Stimulated activated CD4-positive, alpha-beta T cell treated with anti-CD3 and anti-CD28 coated beads, Interleukin-1b, Interleukin-23, amount 100 ng/mL, for 1 hour (primary cell): ENCODE results near the gene YPEL5.

ENCODE experiments used
- DNase-seq, 2 donors: peaks; one replicate each; pipeline ENCODE4 v3.0.0-alpha.2; 2020; ENCODE audit warnings: low read depth in 2 of 2

Gene YPEL5

DNA sequence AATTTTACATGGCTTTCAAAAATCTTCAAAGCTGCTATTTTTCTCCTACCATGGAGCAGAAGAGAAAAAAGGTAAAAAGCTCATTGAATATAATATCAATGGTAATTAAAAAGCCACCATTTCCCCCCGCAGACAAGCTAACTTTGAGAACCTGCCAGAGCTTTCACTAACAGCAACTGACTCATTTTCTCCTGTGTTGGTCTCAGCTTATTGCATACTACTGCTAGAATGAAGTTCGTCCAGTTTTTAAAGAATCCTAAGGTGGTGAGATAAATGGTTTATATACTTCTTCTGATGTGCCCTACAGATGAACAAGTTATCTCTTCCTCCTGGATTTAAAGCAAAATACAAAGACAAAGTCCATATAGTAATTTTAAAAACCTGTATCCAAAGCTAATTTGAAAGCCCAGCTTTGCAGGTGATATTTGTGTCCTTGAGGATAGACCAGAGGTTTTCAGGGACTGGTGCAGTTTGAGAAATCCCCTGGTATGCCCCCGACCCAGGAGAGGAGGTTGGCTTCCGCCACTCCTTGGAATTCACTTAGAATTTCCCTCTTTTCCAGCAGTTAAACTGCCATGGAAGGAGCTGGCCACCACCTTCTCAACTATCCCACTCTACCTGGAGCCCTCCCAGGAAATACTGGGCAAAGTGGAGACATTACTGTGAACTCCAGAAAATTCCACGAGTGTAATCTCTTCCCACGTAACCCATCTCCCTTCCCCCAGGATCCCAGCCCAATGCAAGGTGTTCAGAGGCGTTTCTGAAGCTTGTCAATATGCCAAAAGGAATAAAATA, 17.5 kb downstream of the YPEL5 start:
- no peak for DNase-seq

DNA sequence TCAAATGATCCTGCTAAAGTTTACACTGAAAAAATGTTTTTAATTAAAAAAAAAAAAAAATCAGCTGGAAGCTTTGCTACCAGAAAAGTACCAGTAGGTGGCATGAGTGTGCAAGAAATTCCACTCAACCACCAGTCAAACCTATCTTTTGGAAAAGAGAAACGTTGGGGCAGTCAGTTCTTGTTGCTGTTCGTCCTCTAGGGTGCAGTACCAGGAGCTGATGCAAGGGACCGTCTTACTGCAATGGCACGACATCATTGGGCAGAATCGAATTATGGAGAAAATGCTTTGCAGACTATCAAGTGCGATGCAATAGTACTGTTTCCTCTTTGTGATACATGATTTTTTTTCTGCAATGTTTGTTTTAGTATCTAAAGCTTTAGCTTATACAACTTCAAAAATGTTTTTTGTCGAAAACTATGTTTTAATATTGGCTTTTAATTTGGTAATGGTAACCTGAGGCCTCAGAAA, 18.3 kb downstream of the YPEL5 start:
- DNase-seq = peak in 1 of 2 donors; percentile 37

DNA sequence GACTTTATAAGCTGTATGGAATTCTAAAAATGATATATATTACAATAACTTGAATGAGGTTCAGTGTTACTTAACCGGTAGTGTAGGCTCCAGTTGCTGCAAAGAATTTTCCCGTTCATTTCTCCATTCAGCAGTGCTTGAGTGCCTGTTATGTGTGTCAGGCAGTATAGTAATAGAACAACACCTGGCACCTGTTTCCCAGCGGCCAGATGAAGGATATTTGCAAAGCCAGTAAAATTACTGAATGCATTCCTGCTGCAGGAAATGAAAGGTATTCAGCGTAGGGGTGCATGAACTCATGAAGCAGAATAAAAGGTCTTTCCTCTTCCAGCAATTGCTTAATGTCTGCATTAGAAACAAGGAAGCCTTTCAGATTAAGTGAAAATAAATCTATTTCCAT, 18.8 kb downstream of the YPEL5 start:
- DNase-seq = no peak

DNA sequence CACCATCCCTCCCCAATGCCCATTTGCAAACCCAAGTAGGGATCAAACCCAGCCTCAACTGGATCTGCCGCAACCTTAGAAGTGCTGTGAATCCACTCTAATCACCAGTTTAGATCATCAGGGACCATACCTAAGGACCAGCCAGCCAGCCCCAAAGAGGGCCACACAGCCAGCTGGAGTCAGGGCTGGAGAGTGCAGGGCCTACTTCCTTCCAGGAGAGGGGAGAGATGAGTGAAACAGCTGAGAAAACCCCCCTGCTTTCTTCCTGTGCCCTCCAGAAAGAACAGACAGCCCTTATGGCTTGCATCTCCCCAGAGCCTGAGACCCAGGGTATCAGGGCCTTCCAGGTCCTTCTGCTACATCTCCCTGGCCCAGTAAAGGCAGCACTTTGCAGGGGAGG, 25.8 kb downstream of the YPEL5 start:
- no peak for DNase-seq

DNA sequence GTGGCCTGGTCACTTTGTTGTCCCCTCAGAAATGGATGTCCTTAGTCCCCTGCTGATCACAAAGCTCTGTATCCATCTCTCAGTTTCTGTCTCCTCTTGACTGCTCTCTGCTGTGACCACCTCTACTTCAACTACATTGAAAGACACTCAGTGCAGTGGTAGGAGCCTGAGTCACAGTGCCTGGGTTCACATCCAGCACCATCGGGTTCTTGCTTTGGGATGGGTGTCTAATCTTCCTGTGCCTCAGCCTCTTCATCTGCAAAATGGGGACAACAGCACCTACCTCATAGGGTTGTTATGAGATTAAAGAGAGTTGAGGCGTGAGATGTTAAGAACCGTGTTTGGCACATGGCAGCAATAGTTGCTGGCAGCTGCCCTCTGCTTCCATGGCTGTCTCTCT, 30.6 kb downstream of the YPEL5 start:
- DNase-seq = no peak

DNA sequence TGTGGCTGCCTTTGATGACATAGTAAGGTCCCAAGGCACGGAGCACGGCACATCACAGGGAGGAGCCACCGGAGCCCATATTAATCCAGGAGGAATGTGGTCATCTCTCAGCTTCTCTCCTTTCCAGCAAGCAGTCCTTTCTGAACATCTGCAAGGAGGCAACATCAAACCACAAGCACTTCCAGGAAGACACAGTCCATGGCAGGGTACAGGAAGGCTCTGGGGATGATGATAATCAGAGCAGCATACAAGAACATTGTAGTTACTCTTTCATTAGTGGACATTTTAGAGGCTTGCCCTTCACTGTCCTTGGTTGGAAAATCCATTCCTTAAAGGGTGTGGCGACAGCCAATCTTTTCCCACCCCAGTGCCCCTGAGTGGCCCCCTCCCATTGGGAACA, 31.1 kb downstream of the YPEL5 start:
- DNase-seq = no peak

DNA sequence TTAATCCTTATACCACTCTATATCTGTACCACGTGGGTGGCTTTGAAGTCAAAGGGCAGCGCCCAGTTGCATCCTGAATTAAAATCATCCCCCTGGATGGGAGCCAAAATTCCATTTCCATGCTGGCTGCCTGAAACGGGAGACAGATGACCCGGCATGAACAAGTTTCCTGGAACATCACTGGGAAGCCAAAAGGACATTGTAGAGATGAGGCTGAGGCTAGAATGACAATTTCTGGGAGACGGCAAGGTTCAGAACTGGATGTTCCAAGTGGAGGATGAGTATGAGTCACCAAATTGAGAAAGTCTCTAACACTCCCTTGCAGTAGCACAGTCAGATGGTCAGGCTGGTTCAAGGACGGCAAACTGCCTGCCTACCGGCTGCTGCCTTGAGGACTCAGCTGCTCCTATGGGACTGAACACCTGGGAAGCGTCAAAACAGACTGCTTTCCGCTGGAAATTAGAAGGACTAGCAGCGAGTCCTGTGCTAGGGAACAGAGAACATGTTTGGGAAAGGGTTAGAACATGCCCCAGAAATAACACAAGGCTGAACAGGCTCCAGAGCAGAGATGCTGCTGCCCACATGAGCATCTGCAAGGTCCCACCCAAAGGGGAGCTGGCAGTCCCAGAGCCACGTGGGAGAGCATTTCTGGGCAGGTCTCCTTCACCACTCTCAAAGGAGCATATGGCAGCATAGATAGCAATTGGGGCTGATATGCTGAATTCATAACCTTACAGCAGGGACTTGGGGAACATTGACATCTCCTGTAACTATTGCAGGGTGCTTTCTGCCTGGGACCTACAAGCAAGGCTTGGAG, 32.0 kb downstream of the YPEL5 start:
- no peak for DNase-seq

DNA sequence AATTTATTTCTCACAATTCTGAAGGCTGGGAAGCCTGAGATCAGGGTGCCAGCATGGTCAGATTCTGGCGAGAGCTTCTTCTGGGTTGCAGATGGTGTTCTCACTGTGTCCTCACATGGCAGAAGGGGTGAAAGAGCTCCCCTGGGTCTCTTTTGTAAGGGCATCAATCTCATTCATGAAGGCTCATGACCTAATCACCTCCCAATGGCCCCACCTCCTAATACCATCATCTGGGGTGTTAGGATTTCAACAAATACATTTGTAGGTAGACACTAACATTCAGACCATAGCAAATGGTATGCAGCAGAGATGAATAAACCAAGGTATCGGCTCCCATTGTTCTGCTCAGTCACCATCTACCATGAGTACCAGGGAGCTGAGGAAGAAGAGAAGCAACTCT, 32.7 kb downstream of the YPEL5 start:
- DNase-seq = no peak

DNA sequence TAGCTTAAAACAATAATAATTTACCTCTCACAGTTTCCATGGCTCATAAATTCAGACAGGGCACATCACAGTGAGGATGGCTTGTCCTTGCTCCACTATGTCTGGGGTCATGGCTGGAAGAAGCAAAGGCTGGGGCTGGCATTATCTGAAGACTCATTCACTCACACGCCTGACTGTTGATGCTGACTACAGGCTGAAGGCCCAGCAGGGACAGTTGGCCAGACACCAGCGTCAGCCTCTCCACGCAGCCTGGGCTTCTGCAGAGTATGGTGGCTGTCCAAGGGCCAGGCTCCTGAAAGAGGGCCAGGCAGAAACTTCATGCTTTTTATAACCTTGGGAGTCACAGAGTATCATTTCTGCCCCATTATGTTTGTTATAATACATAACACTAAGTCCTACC, 33.4 kb downstream of the YPEL5 start:
- DNase-seq = no peak

DNA sequence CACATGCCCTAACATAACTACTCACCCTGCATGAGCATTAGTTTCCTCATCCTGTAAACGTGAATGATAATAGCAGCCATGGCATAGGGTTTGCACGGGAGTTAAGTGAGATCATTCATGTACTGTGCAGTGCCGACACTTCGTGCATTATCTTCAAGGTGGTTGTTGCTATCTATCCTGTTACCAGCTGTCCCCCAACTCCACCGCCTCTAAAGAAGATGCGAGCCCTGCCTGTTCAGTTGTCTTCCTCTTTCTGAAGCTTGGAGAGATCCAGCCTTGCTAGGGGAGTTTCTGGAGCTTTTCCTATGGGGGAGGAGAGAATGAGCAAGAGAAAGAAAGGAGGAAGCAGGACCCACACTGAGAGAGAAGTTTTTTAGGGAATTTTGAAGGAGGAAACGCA, 34.4 kb downstream of the YPEL5 start:
- DNase-seq = no peak

DNA sequence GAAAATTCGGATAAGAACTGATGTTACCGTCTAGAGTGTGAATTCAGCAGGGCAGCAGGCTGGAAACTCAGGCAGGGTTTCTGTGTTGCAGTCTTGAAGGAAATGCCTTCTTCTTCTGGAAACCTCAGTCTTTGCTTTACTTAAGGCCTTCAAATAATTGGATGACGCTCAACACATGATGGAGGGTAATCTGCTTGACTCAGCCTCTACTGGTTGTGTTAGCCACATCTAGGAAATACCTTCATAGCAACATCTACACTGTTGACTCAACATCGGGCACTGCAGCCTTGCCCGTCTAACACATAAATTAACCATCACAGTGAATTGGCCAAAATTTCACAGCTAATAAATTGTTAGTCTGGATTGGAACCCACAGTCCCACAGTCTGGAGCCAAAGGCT, 37.2 kb downstream of the YPEL5 start:
- DNase-seq = no peak

DNA sequence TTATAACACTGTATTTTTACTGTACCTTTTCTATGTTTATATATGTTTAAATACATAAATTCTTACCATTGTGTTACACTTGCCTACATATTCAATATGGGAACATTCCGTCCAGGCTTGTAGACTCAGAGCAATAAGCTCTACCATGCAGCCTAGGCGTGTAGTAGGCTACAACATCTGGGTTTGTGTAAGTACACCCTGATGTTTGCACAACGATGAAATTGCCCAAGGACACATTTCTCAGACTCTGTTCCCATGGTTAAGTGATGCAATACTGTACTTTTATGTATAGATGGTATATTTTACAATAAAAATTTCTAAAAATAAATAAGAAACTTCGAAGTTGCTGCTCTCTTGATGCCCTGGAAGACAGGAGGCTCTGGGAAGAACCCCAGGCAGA, 38.4 kb downstream of the YPEL5 start:
- DNase-seq = no peak

DNA sequence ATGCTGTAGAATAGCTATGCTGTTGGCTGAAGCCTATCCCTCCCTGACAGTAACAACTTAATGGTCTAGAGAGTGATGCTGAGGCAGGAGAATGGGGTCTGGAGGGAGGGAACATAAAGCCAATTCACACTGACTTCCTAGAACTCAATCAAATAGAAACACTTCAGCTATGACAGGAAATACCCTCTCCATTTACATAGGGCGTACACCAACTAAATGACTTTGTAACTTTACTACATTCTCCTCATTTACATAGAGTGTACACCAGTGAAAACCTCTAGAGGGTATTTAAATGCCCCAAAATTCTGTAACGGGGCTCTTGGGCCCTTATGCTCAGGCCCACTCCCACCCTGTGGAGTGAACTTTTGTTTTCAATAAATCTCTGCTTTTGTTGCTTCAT, 41.5 kb downstream of the YPEL5 start:
- no peak for DNase-seq

DNA sequence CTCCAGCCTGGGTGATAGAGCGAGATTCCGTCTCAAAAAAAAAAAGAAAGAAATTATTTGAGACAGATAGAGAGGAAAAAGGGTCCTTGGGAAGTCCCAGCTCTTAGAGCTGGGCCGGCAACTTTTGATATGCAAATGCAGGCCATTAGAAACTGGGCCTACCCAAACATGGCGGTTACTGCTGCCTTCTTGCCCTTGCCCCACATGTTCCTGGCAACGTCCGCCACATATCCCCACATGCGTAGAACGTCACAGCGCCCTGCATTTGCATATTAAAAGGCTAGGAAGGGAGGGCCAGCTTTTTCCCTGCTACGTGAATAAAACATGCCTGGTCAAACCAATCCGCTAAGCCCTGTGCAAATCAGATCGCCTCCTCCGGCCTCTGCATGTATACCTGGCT, 43.8 kb downstream of the YPEL5 start:
- DNase-seq = no peak

DNA sequence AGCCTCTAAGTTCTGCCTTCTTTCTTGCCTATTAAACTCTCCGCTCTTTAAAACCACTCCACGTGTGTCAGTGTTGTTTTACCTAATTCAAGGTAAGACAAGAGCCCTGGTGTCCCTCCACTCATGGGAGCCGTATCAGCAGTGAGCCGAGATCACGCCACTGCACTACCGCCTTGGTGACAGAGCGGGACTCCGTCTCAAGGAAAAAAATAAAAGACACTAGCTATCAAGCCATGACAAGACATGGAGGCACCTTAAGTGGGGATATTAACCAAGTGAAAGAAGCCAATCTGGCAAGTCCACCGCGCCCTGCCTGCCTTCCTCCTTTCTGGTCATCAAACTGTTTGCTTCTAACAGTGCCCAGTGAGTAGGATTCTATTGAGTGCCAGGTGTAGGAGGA, 44.3 kb downstream of the YPEL5 start:
- DNase-seq = no peak

DNA sequence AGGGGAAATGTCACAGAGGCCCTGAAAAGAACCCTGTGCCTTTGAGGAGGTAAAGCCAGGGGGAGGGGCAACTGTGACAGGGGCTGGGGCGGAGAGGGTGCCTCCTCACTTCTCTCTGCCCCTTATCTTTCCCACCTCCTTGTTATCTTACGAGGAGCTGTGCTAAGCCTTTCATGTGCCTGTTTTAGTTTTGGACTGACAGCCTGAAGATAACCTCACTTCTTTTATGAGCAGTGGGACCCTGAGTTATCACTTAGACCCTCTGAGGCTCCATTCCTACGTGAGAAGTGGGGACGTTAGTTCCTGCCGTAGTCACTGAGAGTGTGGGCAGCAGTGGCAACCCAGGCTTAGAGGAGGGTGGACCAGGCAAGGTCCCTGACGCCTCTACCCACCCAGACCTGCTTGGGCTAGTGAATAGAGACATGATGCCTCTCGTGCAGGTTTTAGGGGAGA, 45.0 kb downstream of the YPEL5 start:
- no peak for DNase-seq

DNA sequence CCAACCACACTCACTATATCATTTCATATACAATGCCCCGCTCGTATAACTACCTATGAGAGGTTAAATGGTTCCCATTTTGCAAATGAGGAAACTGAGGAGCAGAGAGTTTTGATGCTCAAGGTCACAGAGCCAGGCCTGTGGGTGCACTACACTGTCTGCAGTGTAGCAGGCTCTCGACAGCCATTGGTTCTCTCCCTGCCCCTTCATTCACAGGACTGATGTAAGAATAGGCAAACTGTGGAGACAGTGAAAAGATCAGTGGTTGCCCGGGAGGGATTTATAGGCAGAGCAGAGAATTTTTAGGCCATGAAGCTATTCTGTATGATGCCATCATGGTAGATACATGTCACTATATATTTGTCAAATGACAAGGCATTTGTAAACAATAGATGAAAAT, 45.5 kb downstream of the YPEL5 start:
- DNase-seq = no peak

DNA sequence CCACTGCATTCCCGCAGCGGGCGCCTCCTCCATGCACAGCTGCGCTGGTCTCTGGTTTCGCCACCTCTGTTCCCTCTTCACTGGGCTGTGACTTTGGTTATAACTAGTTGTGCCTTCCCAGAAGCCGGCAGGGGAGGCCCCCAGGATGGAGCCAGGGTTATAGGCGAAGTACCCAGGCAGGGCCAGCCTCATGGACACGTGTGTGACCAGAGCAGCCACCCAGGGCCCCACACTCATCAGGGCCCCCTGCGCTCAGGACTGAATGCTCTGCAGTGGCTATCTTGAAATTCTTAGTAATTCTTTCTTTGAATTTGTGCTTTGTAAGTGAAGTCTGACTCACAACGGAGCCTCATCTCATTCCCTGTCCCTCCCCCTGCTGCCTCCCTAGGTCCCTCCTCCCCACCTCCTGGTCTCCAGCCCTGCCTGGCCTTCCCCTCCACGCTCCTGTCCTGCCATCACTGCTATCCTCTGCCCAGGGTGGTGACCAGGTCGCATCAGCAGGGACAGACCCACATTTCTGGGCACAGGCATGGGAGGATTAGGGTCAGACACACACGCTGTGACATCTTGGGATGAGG, 46.4 kb downstream of the YPEL5 start:
- DNase-seq = no peak

DNA sequence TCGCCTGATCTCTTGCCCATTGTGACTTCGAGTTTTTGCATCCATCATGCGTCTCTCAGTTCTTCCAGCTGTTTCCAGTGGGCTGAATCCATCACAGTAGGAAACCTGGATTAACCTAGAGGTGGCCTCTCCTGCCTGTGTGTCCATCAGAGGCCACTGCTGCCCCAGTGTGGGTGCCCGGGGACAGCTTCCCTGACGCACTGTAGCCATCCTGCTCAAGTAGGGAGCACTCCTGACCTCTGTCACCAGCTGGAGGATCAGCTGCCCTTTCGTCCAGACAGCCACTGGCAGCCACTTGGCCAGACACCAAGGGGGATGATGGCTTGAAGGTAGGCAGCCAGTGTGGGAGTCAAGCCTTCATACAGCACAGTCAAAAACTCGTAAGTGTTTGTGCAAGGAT, 47.6 kb downstream of the YPEL5 start:
- no peak for DNase-seq

DNA sequence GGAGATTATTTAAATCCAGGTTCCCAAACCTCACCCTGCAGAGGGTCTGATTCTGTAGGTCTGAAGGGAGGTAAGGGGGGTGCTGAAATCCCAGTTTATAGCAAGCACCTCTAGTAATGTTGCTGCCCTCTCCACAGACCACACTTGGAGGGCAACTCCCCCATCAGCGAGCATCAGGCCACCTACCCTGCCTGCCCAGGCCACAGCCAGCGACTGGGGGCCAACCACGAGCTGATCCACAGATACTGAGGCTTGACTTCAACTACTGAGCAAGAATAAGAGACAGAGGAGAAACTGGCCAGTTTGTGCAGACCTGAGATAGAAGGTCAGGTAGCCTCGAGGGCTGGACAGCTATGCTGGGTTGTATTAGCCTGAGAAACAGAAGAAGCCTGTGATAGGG, 48.2 kb downstream of the YPEL5 start:
- no peak for DNase-seq

DNA sequence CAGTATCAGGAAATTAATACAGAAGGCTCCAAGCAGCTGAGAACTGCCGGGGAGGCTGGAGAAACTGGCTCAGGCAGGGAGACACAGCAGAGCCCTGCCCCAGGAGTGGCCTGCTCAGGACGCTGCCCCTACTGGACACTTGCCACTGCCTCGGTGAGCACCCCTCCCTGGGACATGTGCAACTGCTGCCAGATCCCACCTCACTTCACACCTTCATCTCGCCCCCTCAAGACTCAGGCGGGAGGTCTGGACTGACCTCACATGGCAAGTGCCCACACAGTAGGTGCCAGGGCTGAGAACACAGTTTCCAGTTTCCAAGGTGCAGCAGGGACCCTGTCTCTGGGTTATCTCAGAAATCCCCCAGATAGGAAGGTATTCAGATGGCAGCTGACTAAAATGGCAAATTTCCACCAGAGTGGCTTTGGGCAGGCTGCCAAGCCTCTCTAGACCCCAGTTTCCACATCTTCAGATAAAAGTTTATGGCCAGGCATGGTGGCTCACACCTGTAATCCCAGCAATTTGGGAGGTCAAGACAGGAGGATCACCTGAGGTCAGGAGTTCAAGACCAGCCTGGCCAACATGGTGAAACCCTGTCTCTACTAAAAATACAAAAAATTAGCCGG, 50.9 kb downstream of the YPEL5 start:
- DNase-seq = no peak

DNA sequence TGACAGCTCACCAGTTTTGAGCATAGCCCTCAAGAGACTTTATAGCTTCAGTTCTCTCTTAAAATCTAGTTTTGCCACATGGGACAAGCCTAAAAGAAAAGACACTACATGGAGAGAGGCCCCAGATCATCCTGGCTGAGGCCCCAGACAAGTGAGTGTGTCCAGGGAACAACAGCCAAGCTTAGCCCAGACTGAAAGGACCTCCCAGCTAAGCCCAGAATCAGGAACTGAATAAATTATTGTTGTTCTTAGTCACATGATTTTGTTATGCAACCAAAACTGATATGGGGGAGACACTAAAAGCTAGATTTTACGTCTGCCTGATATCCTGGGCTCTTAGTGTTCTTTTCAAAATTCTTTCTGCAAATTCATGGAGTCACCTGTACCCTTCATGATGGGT, 55.2 kb downstream of the YPEL5 start:
- no peak for DNase-seq
